Measurements from ENCODE around the gene MUC6.

MUC6 gene

GRCh38 chr11:1052133-1053011, 15.9 kb upstream of the MUC6 start:
- DNase-seq (ENCODE audit: low read depth): no peak

- no peak for DNase-seq (ENCODE audit: low read depth)
Observed at GRCh38 chr11:1051356-1052132, 15.0 kb upstream of the MUC6 start.

- DNase-seq (ENCODE audit: low read depth): peak; percentile 59
Observed at GRCh38 chr11:1050581-1051355, 14.2 kb upstream of the MUC6 start.

GRCh38 chr11:1049911-1050580, 13.5 kb upstream of the MUC6 start:
- no peak for DNase-seq (ENCODE audit: low read depth)

GRCh38 chr11:1049431-1049891, 12.9 kb upstream of the MUC6 start:
- no peak for DNase-seq (ENCODE audit: low read depth)

- DNase-seq (ENCODE audit: low read depth): no peak
Observed at GRCh38 chr11:1049071-1049405, 12.5 kb upstream of the MUC6 start.

- no peak for DNase-seq (ENCODE audit: low read depth)
Observed at GRCh38 chr11:1048375-1049070, 12.0 kb upstream of the MUC6 start.

- DNase-seq (ENCODE audit: low read depth): no peak
Observed at GRCh38 chr11:1047595-1048156, 11.2 kb upstream of the MUC6 start.

GRCh38 chr11:1044160-1044559, 7.6 kb upstream of the MUC6 start:
- DNase-seq (ENCODE audit: low read depth): no peak

GRCh38 chr11:1043563-1044096, 7.1 kb upstream of the MUC6 start:
- DNase-seq (ENCODE audit: low read depth): no peak

- no peak for DNase-seq (ENCODE audit: low read depth)
Observed at GRCh38 chr11:1042626-1043562, 6.4 kb upstream of the MUC6 start.

GRCh38 chr11:1041936-1042608, 5.6 kb upstream of the MUC6 start:
- no peak for DNase-seq (ENCODE audit: low read depth)

GRCh38 chr11:1041471-1041870, 5.0 kb upstream of the MUC6 start:
- no peak for DNase-seq (ENCODE audit: low read depth)

- no peak for DNase-seq (ENCODE audit: low read depth)
Observed at GRCh38 chr11:1041149-1041467, 4.6 kb upstream of the MUC6 start.

- DNase-seq (ENCODE audit: low read depth): no peak
Observed at GRCh38 chr11:1040428-1041148, 4.1 kb upstream of the MUC6 start.

GRCh38 chr11:1039481-1040427, 3.2 kb upstream of the MUC6 start:
- DNase-seq (ENCODE audit: low read depth): no peak

- no peak for DNase-seq (ENCODE audit: low read depth)
Observed at GRCh38 chr11:1038921-1039320, 2.4 kb upstream of the MUC6 start.
